Tracheal epithelial cell (primary cell): ENCODE measurements around the gene YIPF6. TPM values are rescaled to one million over a fixed set of nuclear protein-coding genes. Genes with fewer than 3 reads are reported as not detected.

ENCODE experiments used
- total RNA-seq: library from RNA; depleted of rRNA; stranded (reverse); fragments of >200 nt; gene quantifications from 2 replicates; pipeline ENCODE4 v1.2.1, GENCODE V29; 2014

YIPF6 gene, protein sequence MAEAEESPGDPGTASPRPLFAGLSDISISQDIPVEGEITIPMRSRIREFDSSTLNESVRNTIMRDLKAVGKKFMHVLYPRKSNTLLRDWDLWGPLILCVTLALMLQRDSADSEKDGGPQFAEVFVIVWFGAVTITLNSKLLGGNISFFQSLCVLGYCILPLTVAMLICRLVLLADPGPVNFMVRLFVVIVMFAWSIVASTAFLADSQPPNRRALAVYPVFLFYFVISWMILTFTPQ
- total RNA-seq: 33.0 and 43.5 TPM in 2 replicates

DNA sequence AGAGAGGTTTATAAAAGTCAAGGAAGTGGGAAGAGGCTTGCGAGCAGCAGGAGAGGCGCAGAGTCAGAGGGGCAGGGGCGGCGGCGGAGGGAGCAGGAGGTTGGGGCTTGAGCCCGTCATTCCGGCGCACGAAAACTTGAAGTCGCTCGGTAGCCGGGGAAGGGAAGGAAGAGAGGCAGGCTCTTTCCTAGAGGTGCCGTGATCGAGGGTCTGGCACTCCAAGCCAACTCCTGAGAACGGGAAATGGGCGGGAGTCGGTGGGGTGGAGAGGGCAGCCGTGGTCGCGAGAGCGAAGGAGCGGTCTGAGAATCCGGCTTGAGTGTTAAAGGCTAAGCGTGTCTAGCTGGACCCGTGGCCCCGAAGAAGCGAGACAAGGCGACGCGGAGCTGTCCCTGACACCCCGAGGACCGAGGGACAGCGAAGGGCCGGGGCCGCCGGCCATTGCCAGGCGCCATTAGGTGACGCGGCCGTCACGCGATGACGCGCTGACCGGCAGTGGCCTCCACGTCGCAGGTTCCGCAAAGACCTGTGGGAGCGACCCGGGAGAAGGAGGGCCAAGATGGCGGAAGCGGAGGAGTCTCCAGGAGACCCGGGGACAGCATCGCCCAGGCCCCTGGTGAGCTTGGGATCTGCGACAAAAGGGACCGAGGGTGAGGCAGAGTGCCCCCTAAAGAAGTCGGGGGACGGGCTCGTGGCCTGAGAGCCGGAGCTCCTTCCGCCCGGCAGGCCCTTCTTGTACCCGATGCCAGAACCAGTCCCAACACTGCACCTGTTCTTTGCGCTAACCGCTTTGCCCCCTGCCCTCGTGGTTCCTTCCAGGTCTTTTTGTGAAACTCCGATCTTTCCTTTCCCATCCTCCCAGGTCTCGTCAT lies at the start of gene YIPF6:
TSS of gene YIPF6 (plus strand) at position 544 of the 872 bp plus-strand sequence. CDS start at position 560, 16 bp downstream.

Other genes starting within 250 kb of the YIPF6 start
- gene OPHN1, start 65.6 kb upstream of the YIPF6 start, total RNA-seq: 3.0 and 4.8 TPM in 2 replicates
- under 0.01 and 2.4 TPM in 2 replicates for gene STARD8, start 148.6 kb downstream of the YIPF6 start, total RNA-seq